GM10248 (cell line): ENCODE data around the gene CRNN.

Experiments used
- CTCF ChIA-PET: fragments of 300-600 bp; sonication (Branson Sonifier 250); formaldehyde crosslinking; extraction: SDS; loops from one replicate; lab custom pipeline; 2021; ENCODE audit warnings: antibody characterized with exemption; lab: Yijun Ruan, JAX
- POLR2A ChIA-PET: fragments of 350-650 bp; sonication (Branson Sonifier 250); formaldehyde crosslinking; extraction: SDS; loops from one replicate; lab custom pipeline; 2020; ENCODE audit warnings: antibody characterized with exemption; lab: Yijun Ruan, JAX
- DNase-seq: peaks from one replicate; pipeline ENCODE4 v3.0.0; 2012; ENCODE audit errors: extremely low spot score
- CTCF ChIP-seq: IDR thresholded peaks from 2 replicates; pipeline ENCODE4 v1.5.1; 2012; ENCODE audit warnings: mild to moderate bottlenecking, low read depth; ENCODE audit errors: extremely low read depth, missing control alignments, control extremely low read depth

Gene CRNN

GRCh38 chr1:152411134-152411533 lies 2.9 kb downstream of the CRNN start:
- TF ChIP-seq CTCF = no peak
- CTCF ChIA-PET = interaction anchor here (0.7 to 1.7 kb wide), 4 partner anchors 13 to 226 kb away, joined by 3 to 4 read pairs (median 3); no protein-coding TSS in a partner anchor
- POLR2A ChIA-PET = no interaction called here
- DNase-seq = no peak

GRCh38 chr1:152410599-152410998 lies 3.5 kb downstream of the CRNN start:
- no peak for DNase-seq
- TF ChIP-seq CTCF = no peak
- POLR2A ChIA-PET = no interaction called here
- CTCF ChIA-PET = interaction anchor here (1.4 to 1.7 kb wide), 2 partner anchors 30 to 48 kb away, joined by 3 to 4 read pairs; no protein-coding TSS in a partner anchor

GRCh38 chr1:152410028-152410427 lies 4.0 kb downstream of the CRNN start:
- POLR2A ChIA-PET = no interaction called here
- CTCF ChIA-PET = interaction anchor here (1.7 kb wide), 1 partner anchor 30 kb away, joined by 4 read pairs; no protein-coding TSS in a partner anchor
- DNase-seq = no peak
- no peak for TF ChIP-seq CTCF

GRCh38 chr1:152408664-152409063 lies 5.4 kb downstream of the CRNN start:
- TF ChIP-seq CTCF = no peak
- DNase-seq = no peak
- ChIA-PET CTCF (interaction anchor here (1.3 kb wide), 1 partner anchor 10 kb away, joined by 3 read pairs; no protein-coding TSS in a partner anchor), POLR2A (no interaction called here)

- peak; percentile 23 for DNase-seq
- ChIA-PET POLR2A (no interaction called here), CTCF (interaction anchor here (0.7 to 2.4 kb wide), 7 partner anchors 9 to 60 kb away, joined by 3 to 24 read pairs (median 3); no protein-coding TSS in a partner anchor)
- TF ChIP-seq CTCF = peak; percentile 0
These were observed 15.0 kb downstream of the CRNN start for GRCh38 chr1:152398812-152399698.

GRCh38 chr1:152397474-152397873 lies 16.6 kb downstream of the CRNN start:
- ChIA-PET CTCF (interaction anchor here (0.8 to 2.4 kb wide), 4 partner anchors 10 to 61 kb away, joined by 3 to 11 read pairs (median 4); partner anchors contain the start of gene CRNN), POLR2A (no interaction called here)
- no peak for DNase-seq
- no peak for TF ChIP-seq CTCF
